Karpas-422 (cell line): ENCODE data around the gene DMRTC2. TPM values are rescaled to one million over a fixed set of nuclear protein-coding genes. Genes with fewer than 3 reads are reported as not detected.

Experiments
- small RNA-seq: library from RNA; depleted of rRNA; stranded (forward); fragments of <200 nt; gene quantifications from one replicate; pipeline ENCODE3, GENCODE V24; 2014
- total RNA-seq: library from RNA; depleted of rRNA; stranded (reverse); fragments of >200 nt; shearing (Covaris generic); gene quantifications from 2 replicates; pipeline ENCODE4 v1.2.3, GENCODE V29; 2014; ENCODE audit warnings: low replicate concordance; rRNA removed

DMRTC2 gene
- total RNA-seq, 1 experiment from 2014 or later: not detected

Small RNAs within 50 kb of the gene (small RNA-seq; reads per million reads assigned to genes)
- not detected for gene MIR6797

Other genes with a start within 250 kb of the DMRTC2 start
- not detected in 2 replicates for gene CEACAM4, start 218.0 kb upstream of the DMRTC2 start, total RNA-seq
- not detected in 2 replicates for gene CEACAM7, start 156.8 kb upstream of the DMRTC2 start, total RNA-seq
- gene CEACAM5, start 136.4 kb upstream of the DMRTC2 start, total RNA-seq: not detected in 2 replicates
- gene CEACAM6, start 89.5 kb upstream of the DMRTC2 start, total RNA-seq: not detected in 2 replicates
- not detected in 2 replicates for gene CEACAM3, start 48.5 kb upstream of the DMRTC2 start, total RNA-seq
- not detected in 2 replicates for gene LYPD4, start 359 bp upstream of the DMRTC2 start, total RNA-seq
- gene RPS19, start 15.2 kb downstream of the DMRTC2 start, total RNA-seq: 2,482 and 3,478 TPM in 2 replicates
- 970 and 1,036 TPM in 2 replicates for gene CD79A, start 32.2 kb downstream of the DMRTC2 start, total RNA-seq
- gene ARHGEF1, start 38.1 kb downstream of the DMRTC2 start, total RNA-seq: 136 and 137 TPM in 2 replicates
- gene ERFL, start 83.4 kb downstream of the DMRTC2 start, total RNA-seq: 3.8 and 5.5 TPM in 2 replicates
- 270 and 367 TPM in 2 replicates for gene RABAC1, start 114.3 kb downstream of the DMRTC2 start, total RNA-seq
- 22.4 and 26.6 TPM in 2 replicates for gene ATP1A3, start 149.2 kb downstream of the DMRTC2 start, total RNA-seq
- 0.07 and 1.4 TPM in 2 replicates for gene GRIK5, start 225.2 kb downstream of the DMRTC2 start, total RNA-seq
- gene ZNF574, start 231.1 kb downstream of the DMRTC2 start, total RNA-seq: 15.1 and 23.5 TPM in 2 replicates